NCI-H2029 (cell line): ENCODE results near the gene AGAP2.

Experiments used
- DNase-seq: peaks from one replicate; lab custom pipeline; 2025; lab: John Stamatoyannopoulos, UW

Gene AGAP2

GRCh38 chr12:57735952-57736740, 2.4 kb downstream of the AGAP2 start:
- DNase-seq: no peak

- no peak for DNase-seq
Observed at GRCh38 chr12:57735198-57735855, 3.2 kb downstream of the AGAP2 start.

GRCh38 chr12:57734591-57734990, 4.0 kb downstream of the AGAP2 start:
- DNase-seq: no peak

- no peak for DNase-seq
Observed at GRCh38 chr12:57733928-57734327, 4.6 kb downstream of the AGAP2 start.

- DNase-seq: no peak
Observed at GRCh38 chr12:57732726-57733593, 5.6 kb downstream of the AGAP2 start.

GRCh38 chr12:57732270-57732669, 6.3 kb downstream of the AGAP2 start:
- no peak for DNase-seq

DNA sequence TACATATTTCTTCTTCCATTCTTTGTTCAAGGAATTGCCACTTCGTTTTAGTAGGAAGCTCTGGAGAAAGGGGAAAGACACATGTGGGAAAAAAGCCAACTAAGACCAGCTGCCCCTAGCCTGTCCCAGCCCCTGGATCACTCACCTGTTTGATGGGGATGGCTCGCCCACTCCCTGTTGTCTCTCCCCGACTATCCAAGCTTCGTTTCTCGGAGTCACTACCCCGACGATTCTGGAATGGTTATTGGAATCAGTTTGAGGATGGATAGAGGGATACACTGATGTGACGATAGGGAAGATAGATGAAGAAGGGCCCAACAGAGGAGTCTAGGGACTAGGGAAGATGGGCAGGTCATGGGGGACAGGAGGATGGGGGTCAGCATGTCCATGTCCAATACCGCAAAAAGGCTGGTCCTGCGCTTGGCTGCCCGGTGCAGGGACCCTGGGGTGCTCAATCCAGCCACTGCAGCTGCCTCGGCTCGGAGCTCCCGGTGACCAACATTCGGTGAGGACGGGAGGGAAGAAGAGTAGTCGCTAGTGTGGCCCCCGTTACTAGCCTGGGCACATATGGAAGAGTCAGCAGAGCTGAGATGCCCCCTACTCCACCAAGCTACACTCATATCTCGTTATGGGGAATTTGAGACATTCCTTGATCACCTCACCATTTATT, 7.0 kb downstream of the AGAP2 start:
- DNase-seq: no peak

- DNase-seq: no peak
Observed at GRCh38 chr12:57730336-57731067, 8.0 kb downstream of the AGAP2 start.

DNA sequence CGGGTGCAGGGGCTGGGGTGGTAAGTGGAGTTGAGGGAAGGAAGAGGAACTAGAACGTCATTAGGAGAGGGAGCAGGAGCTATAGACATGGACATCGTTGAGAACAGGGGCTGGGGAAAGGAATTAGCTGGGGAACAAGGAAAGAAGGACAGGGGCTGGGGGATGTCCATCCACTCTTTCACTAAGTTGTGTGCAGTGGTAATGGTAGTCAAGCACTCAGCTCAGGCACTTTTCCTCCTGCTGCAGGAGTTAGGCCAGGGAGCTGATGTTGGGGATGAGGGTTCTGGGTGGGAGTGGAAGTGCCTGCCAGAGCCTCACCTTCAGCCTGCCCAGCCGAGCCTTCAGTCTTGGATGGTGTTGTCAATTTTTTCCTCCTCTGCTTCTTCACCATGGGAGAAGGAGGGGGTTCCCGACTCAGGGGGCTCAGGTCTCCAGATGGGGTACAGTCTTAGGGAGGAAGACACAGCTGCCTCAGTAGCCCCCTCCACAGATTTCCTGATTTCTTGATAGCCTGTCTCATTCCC, 9.2 kb downstream of the AGAP2 start:
- no peak for DNase-seq

GRCh38 chr12:57727758-57728395, 10.7 kb downstream of the AGAP2 start:
- peak; percentile 36 for DNase-seq

GRCh38 chr12:57726884-57727757, 11.4 kb downstream of the AGAP2 start:
- DNase-seq: peak; percentile 49

GRCh38 chr12:57726151-57726883, 12.2 kb downstream of the AGAP2 start:
- peak; percentile 81 for DNase-seq

DNA sequence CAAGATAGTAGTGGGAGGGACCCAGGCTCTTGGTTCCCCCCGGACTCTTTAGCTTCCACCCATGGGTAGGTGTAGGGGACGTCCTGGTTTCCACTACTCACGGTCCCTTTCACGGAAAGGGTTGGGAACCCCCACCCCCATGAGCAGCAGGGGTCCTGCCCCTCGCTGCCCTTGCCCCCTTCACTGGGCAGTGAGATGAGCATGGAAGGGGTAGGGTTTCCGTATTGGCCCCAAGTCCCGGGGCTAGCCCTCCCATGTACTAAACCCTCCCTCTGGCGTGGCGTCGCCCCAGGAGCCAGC, 12.7 kb downstream of the AGAP2 start:
- no peak for DNase-seq

- DNase-seq: no peak
Observed at GRCh38 chr12:57724936-57725740, 13.4 kb downstream of the AGAP2 start.

- DNase-seq: no peak
Observed at GRCh38 chr12:57724003-57724935, 14.3 kb downstream of the AGAP2 start.

GRCh38 chr12:57723630-57723962, 14.9 kb downstream of the AGAP2 start:
- no peak for DNase-seq
